Left kidney (tissue), 2 donors: ENCODE measurements around the gene TMUB1. TPM values are rescaled to one million over a fixed set of nuclear protein-coding genes. Genes with fewer than 3 reads are reported as not detected.

ENCODE experiments used
- DNase-seq: peaks from one replicate; pipeline ENCODE4 v3.0.0-alpha.2; 2013
- polyA plus RNA-seq: library from polyadenylated mRNA; unstranded; fragments of 120-200 nt; gene quantifications from one replicate; pipeline ENCODE4 v1.2.1, GENCODE V29; 2013; ENCODE audit not compliant: insufficient read length

Gene TMUB1
- polyA plus RNA-seq, 1 donor, result 19.7 TPM

DNA sequence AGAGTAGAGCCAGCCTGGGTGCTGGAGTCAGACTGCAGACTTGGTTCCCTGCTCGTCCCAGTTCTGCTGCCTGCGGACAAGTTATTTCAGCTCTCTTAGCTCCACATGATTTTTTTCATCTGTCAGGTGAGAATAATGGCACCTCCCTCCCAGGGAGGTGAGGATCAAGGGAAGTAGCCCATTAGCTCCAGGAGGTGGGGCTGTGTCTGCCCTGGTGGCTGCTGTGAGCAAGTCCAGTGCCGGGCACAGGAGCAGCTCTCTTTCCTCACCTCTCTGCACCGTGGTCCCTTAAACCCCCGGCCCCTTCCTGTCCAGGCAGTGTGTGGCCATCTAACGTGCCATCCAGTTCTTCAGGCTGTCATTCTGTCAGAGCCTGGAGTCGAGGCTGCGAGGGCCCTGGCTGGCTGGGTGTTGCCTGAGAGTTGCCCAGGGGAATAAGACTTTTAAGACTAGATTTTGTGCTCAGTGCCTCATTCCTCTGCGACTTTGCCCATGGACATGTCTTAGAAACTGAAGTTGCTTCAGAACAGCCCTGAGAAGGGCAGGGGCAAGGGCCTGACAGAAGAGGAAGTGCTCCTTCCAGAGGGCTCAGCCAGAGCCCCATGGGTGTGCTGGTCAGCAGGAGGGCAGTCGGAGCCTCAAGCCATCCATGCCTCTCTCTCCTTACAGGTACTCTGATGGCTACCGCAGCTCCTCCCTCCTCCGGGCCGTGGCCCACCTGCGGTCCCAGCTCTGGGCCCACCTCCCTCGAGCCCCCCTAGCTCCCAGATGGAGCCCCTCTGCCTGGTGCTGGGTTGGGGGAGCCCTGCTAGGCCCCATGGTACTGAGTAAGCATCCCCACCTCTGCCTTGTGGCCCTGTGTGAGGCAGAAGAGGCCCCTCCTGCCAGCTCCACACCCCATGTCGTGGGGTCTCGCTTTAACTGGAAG lies 50.1 kb downstream of the TMUB1 start:
- no peak for DNase-seq

Other genes with a start within 250 kb of the TMUB1 start
- gene AOC1, start 231.0 kb downstream of the TMUB1 start, polyA plus RNA-seq, result 54.2 TPM
- gene KCNH2, start 105.2 kb downstream of the TMUB1 start, polyA plus RNA-seq, result 13.1 TPM
- gene NOS3, start 92.5 kb downstream of the TMUB1 start, polyA plus RNA-seq, result 8.7 TPM
- 3.0 TPM for gene ATG9B, start 59.0 kb downstream of the TMUB1 start, polyA plus RNA-seq
- 28.4 TPM for gene ABCB8, start 55.0 kb downstream of the TMUB1 start, polyA plus RNA-seq
- gene ASIC3, start 35.0 kb downstream of the TMUB1 start, polyA plus RNA-seq, result 2.3 TPM
- 17.8 TPM for gene CDK5, start 25.6 kb downstream of the TMUB1 start, polyA plus RNA-seq
- gene SLC4A2, start 23.9 kb downstream of the TMUB1 start, polyA plus RNA-seq, result 84.4 TPM
- 47.8 TPM for gene FASTK, start 2.7 kb downstream of the TMUB1 start, polyA plus RNA-seq
- 65.0 TPM for gene AGAP3, start 3.0 kb upstream of the TMUB1 start, polyA plus RNA-seq
- 0.22 TPM for gene GBX1, start 84.2 kb upstream of the TMUB1 start, polyA plus RNA-seq
- not detected for gene ASB10, start 103.8 kb upstream of the TMUB1 start, polyA plus RNA-seq
- not detected for gene H2BK1, start 127.0 kb upstream of the TMUB1 start, polyA plus RNA-seq
- 24.6 TPM for gene ABCF2, start 143.7 kb upstream of the TMUB1 start, polyA plus RNA-seq
- 21.2 TPM for gene CHPF2, start 149.0 kb upstream of the TMUB1 start, polyA plus RNA-seq
- 80.6 TPM for gene SMARCD3, start 165.2 kb upstream of the TMUB1 start, polyA plus RNA-seq